CD4-positive, alpha-beta memory T cell (primary cell): Measurements from ENCODE around the gene PCSK2. TPM values are rescaled to one million over a fixed set of nuclear protein-coding genes. Genes with fewer than 3 reads are reported as not detected.

ENCODE experiments used
- CTCF ChIA-PET: fragments of 350-600 bp; sonication (Branson Sonifier 250); formaldehyde crosslinking; loops from one replicate; lab custom pipeline; 2021; ENCODE audit warnings: inconsistent platforms; ENCODE audit not compliant: partially characterized antibody; lab: Charles Lee
- POLR2A ChIA-PET: fragments of 350-600 bp; sonication (Branson Sonifier 250); formaldehyde crosslinking; loops from one replicate; lab custom pipeline; 2021; ENCODE audit not compliant: partially characterized antibody; lab: Charles Lee
- DNase-seq, 5 donors: peaks; one replicate each; pipeline versions ENCODE4 v3.0.0 to v3.0.0-alpha.2; 2020 to 2022; ENCODE audit warnings: mixed read lengths in 1 of 5
- H3K27ac ChIP-seq: one replicate; pipeline ENCODE4 v1.7.0; 2013; ENCODE audit warnings: low read depth, low read length
- H3K27me3 ChIP-seq: 2 replicates; pipeline ENCODE4 v1.7.0; 2013; ENCODE audit warnings: mild to moderate bottlenecking, low read length, moderate library complexity; ENCODE audit not compliant: insufficient read depth
- H3K36me3 ChIP-seq: 2 replicates; pipeline ENCODE4 v1.7.0; 2013; ENCODE audit warnings: mild to moderate bottlenecking, low read length, moderate library complexity; ENCODE audit not compliant: insufficient read depth
- H3K4me1 ChIP-seq: 2 replicates; pipeline ENCODE4 v1.7.0; 2013; ENCODE audit warnings: mild to moderate bottlenecking, low read length, moderate library complexity; ENCODE audit not compliant: insufficient read depth
- H3K4me3 ChIP-seq, 2 donors: one replicate each; pipeline ENCODE4 v1.7.0; 2013; ENCODE audit warnings: low read length in 2 of 2, mild to moderate bottlenecking in 1 of 2
- H3K9me3 ChIP-seq, 2 donors: one replicate each; pipeline ENCODE4 v1.7.0; 2013; ENCODE audit warnings: low read length in 2 of 2, control low read depth in 1 of 2; ENCODE audit not compliant: control insufficient read depth in 1 of 2
- H3K27ac Mint-ChIP-seq, 7 donors: one replicate each; pipeline ENCODE4 v1.8.0; 2020 to 2021; ENCODE audit warnings: mixed read lengths in 7 of 7, mild to moderate bottlenecking in 6 of 7, inconsistent platforms in 3 of 7, moderate library complexity in 3 of 7
- H3K27me3 Mint-ChIP-seq, 2 donors: one replicate each; pipeline ENCODE4 v1.8.0; 2020 to 2021; ENCODE audit warnings: mixed read lengths in 2 of 2
- H3K36me3 Mint-ChIP-seq, 2 donors: one replicate each; pipeline ENCODE4 v1.8.0; 2020 to 2021; ENCODE audit warnings: mixed read lengths in 2 of 2, inconsistent platforms in 1 of 2, mild to moderate bottlenecking in 1 of 2
- H3K4me1 Mint-ChIP-seq, 4 donors: one replicate each; pipeline ENCODE4 v1.8.0; 2020 to 2021; ENCODE audit warnings: mixed read lengths in 4 of 4, mild to moderate bottlenecking in 1 of 4
- H3K4me3 Mint-ChIP-seq, 8 donors: one replicate each; pipeline ENCODE4 v1.8.0; 2020 to 2021; ENCODE audit warnings: mixed read lengths in 8 of 8, mild to moderate bottlenecking in 7 of 8, moderate library complexity in 6 of 8, inconsistent platforms in 3 of 8
- H3K9me3 Mint-ChIP-seq, 8 donors: one replicate each; pipeline ENCODE4 v1.8.0; 2020 to 2021; ENCODE audit warnings: mixed read lengths in 8 of 8, mild to moderate bottlenecking in 5 of 8, inconsistent platforms in 3 of 8, moderate library complexity in 1 of 8
- intact Hi-C: fragments of 100-400 bp; cut with micrococcal nuclease; formaldehyde crosslinking; loops from one replicate; pipeline ENCODE4 v1.15.1; 2023
- polyA plus RNA-seq, 2 donors: library from polyadenylated mRNA; unstranded; fragments of 300-500 nt; fragmentation: Illumina TruSeq; gene quantifications; one replicate each; pipeline ENCODE4 v1.2.3, GENCODE V29; 2021
- total RNA-seq, 2 experiments: library from RNA; stranded (reverse); gene quantifications; one replicate each; pipeline ENCODE4 v1.2.3, GENCODE V29; 2021

Gene PCSK2
- total and polyA plus RNA-seq, 4 experiments from 2014 or later, result not detected

- H3K4me1 ChIP-seq, result no peaks in the 10 kb centered on the region
- Mint-ChIP-seq H3K36me3 (no peaks in the 10 kb centered on the region), H3K27ac (no peak overlapping the region), H3K27me3 (peaks cover 8 to 14% of the 10 kb centered on the region in 2 donors), H3K9me3 (peaks cover 0 to 2% (median 0%) of the 10 kb centered on the region in 8 donors), H3K4me3 (no peak overlapping the region), H3K4me1 (no peaks in the 10 kb centered on the region)
- no peaks in the 10 kb centered on the region for H3K27me3 ChIP-seq
- H3K9me3 ChIP-seq, result no peaks in the 10 kb centered on the region
- ChIA-PET POLR2A (no interaction called here), CTCF (no interaction called here)
- no peak for DNase-seq
- H3K4me3 ChIP-seq, result no peak overlapping the region
- intact Hi-C loops, result no loop called here
- H3K27ac ChIP-seq, result no peak overlapping the region
- no peaks in the 10 kb centered on the region for H3K36me3 ChIP-seq
Measured at GRCh38 chr20:17394411-17394810, 167.6 kb downstream of the PCSK2 start.

- Mint-ChIP-seq H3K36me3 (no peaks in the 10 kb centered on the region), H3K27me3 (peaks cover 4 to 8% of the 10 kb centered on the region in 2 donors), H3K4me3 (no peak overlapping the region), H3K4me1 (no peaks in the 10 kb centered on the region), H3K9me3 (peaks cover 0 to 2% (median 0%) of the 10 kb centered on the region in 8 donors), H3K27ac (no peak overlapping the region)
- no peaks in the 10 kb centered on the region for H3K36me3 ChIP-seq
- H3K27me3 ChIP-seq, result no peaks in the 10 kb centered on the region
- no peak overlapping the region for H3K4me3 ChIP-seq
- H3K27ac ChIP-seq, result no peak overlapping the region
- ChIA-PET POLR2A (no interaction called here), CTCF (no interaction called here)
- no peaks in the 10 kb centered on the region for H3K4me1 ChIP-seq
- intact Hi-C loops, result no loop called here
- H3K9me3 ChIP-seq, result no peaks in the 10 kb centered on the region
- DNase-seq, result no peak
Measured at GRCh38 chr20:17395729-17396128, 168.9 kb downstream of the PCSK2 start.

GRCh38 chr20:17399303-17399985 is 172.6 kb downstream of the PCSK2 start:
- peaks cover 0 to 3% (median 0%) of the 10 kb centered on the region in 8 donors for H3K9me3 Mint-ChIP-seq
- H3K27ac Mint-ChIP-seq, result no peak overlapping the region
- Histone ChIP-seq H3K27me3 (no peaks in the 10 kb centered on the region), H3K4me3 (no peak overlapping the region), H3K9me3 (no peaks in the 10 kb centered on the region), H3K27ac (no peak overlapping the region), H3K4me1 (no peaks in the 10 kb centered on the region), H3K36me3 (no peaks in the 10 kb centered on the region)
- H3K36me3 Mint-ChIP-seq, result no peaks in the 10 kb centered on the region
- ChIA-PET POLR2A (no interaction called here), CTCF (no interaction called here)
- no peak overlapping the region for H3K4me3 Mint-ChIP-seq
- intact Hi-C loops, result no loop called here
- no peak for DNase-seq
- H3K27me3 Mint-ChIP-seq, result peaks cover 5 to 8% of the 10 kb centered on the region in 2 donors
- no peaks in the 10 kb centered on the region for H3K4me1 Mint-ChIP-seq

GRCh38 chr20:17403461-17403860 is 176.6 kb downstream of the PCSK2 start:
- no peak for DNase-seq
- no peak overlapping the region for H3K27ac Mint-ChIP-seq
- Histone ChIP-seq H3K4me1 (no peaks in the 10 kb centered on the region), H3K9me3 (no peaks in the 10 kb centered on the region), H3K36me3 (no peaks in the 10 kb centered on the region), H3K4me3 (no peak overlapping the region), H3K27ac (no peak overlapping the region), H3K27me3 (no peaks in the 10 kb centered on the region)
- POLR2A ChIA-PET, result no interaction called here
- no peak overlapping the region for H3K4me3 Mint-ChIP-seq
- H3K9me3 Mint-ChIP-seq, result peaks cover 0 to 3% (median 0%) of the 10 kb centered on the region in 8 donors
- no peaks in the 10 kb centered on the region for H3K4me1 Mint-ChIP-seq
- CTCF ChIA-PET, result no interaction called here
- intact Hi-C loops, result no loop called here
- no peaks in the 10 kb centered on the region for H3K36me3 Mint-ChIP-seq
- H3K27me3 Mint-ChIP-seq, result peaks cover 5 to 16% of the 10 kb centered on the region in 2 donors

GRCh38 chr20:17406051-17406590 is 179.3 kb downstream of the PCSK2 start:
- H3K27me3 Mint-ChIP-seq, result peaks cover 3 to 19% of the 10 kb centered on the region in 2 donors

GRCh38 chr20:17407550-17407949 is 180.7 kb downstream of the PCSK2 start:
- H3K9me3 ChIP-seq, result no peaks in the 10 kb centered on the region
- H3K27ac ChIP-seq, result no peak overlapping the region
- Mint-ChIP-seq H3K4me1 (no peaks in the 10 kb centered on the region), H3K4me3 (no peak overlapping the region), H3K27ac (no peak overlapping the region), H3K9me3 (peaks cover 0 to 8% (median 4%) of the 10 kb centered on the region in 8 donors), H3K27me3 (peaks cover 3 to 20% of the 10 kb centered on the region in 2 donors), H3K36me3 (no peaks in the 10 kb centered on the region)
- H3K36me3 ChIP-seq, result no peaks in the 10 kb centered on the region
- POLR2A ChIA-PET, result no interaction called here
- CTCF ChIA-PET, result no interaction called here
- intact Hi-C loops, result no loop called here
- no peak overlapping the region for H3K4me3 ChIP-seq
- H3K4me1 ChIP-seq, result no peaks in the 10 kb centered on the region
- peaks cover 3% of the 10 kb centered on the region for H3K27me3 ChIP-seq
- no peak for DNase-seq

More at GRCh38 chr20:17406051-17406590, 179.3 kb downstream of the PCSK2 start:
- Mint-ChIP-seq H3K4me1 (no peaks in the 10 kb centered on the region), H3K27ac (no peak overlapping the region), H3K9me3 (peaks cover 0 to 4% (median 0%) of the 10 kb centered on the region in 8 donors), H3K4me3 (no peak overlapping the region), H3K36me3 (no peaks in the 10 kb centered on the region)
- intact Hi-C loops, result no loop called here
- ChIA-PET POLR2A (no interaction called here), CTCF (no interaction called here)
- no peak overlapping the region for H3K27ac ChIP-seq
- H3K27me3 ChIP-seq, result peaks cover 3% of the 10 kb centered on the region
- no peaks in the 10 kb centered on the region for H3K36me3 ChIP-seq
- no peaks in the 10 kb centered on the region for H3K4me1 ChIP-seq
- DNase-seq, result no peak
- no peak overlapping the region for H3K4me3 ChIP-seq
- no peaks in the 10 kb centered on the region for H3K9me3 ChIP-seq

- H3K4me3 ChIP-seq, result no peak overlapping the region
- no peak overlapping the region for H3K27ac ChIP-seq
- no peaks in the 10 kb centered on the region for H3K36me3 ChIP-seq
- no peaks in the 10 kb centered on the region for H3K4me1 ChIP-seq
- no peak for DNase-seq
- H3K36me3 Mint-ChIP-seq, result no peaks in the 10 kb centered on the region
- H3K4me3 Mint-ChIP-seq, result no peak overlapping the region
- H3K27ac Mint-ChIP-seq, result no peak overlapping the region
- ChIA-PET POLR2A (no interaction called here), CTCF (no interaction called here)
- no peaks in the 10 kb centered on the region for H3K4me1 Mint-ChIP-seq
- intact Hi-C loops, result no loop called here
- H3K27me3 ChIP-seq, result no peaks in the 10 kb centered on the region
- peaks cover 10 to 27% of the 10 kb centered on the region in 2 donors for H3K27me3 Mint-ChIP-seq
- H3K9me3 Mint-ChIP-seq, result peaks cover 7 to 35% (median 22%) of the 10 kb centered on the region in 8 donors
- no peaks in the 10 kb centered on the region for H3K9me3 ChIP-seq
Measured at GRCh38 chr20:17417225-17417624, 190.4 kb downstream of the PCSK2 start.
